Erythroblast (primary cell): ENCODE measurements around the gene DVL2.
A peak's percentile ranks its signal among the peaks of the same experiment; 100 is the strongest.

Experiments used
- GATA1 ChIP-seq: IDR thresholded peaks from 2 replicates; pipeline ENCODE4 v1.6.1; 2011; ENCODE audit warnings: low read depth, mild to moderate bottlenecking, control low read depth, low read length, moderate library complexity
- POLR2A ChIP-seq: IDR thresholded peaks from 2 replicates; pipeline ENCODE4 v1.6.1; 2011; ENCODE audit warnings: mild to moderate bottlenecking, low read length

- TF ChIP-seq POLR2A (peak; percentile 75), GATA1 (no peak)
Measured at GRCh38 chr17:7219812-7220592, 14.3 kb downstream of the DVL2 start, which contains the start of the genes ACADVL and DLG4.
